Neural progenitor cell (in vitro differentiated cells): ENCODE results near the gene CHPF2. TPM values are rescaled to one million over a fixed set of nuclear protein-coding genes. Genes with fewer than 3 reads are reported as not detected.

Source experiments
- DNase-seq: peaks from one replicate; pipeline ENCODE4 v3.0.0-alpha.2; 2016; ENCODE audit warnings: low spot score
- H2AFZ ChIP-seq: fragments of 200-600 bp; sonication (generic); replicated peaks from 2 replicates; pipeline ENCODE4 v1.6.1; 2016; ENCODE audit warnings: antibody characterized with exemption
- H3F3A ChIP-seq: fragments of 200-600 bp; sonication (generic); 2 replicates; pipeline ENCODE4 v1.6.1; 2016; ENCODE audit warnings: antibody characterized with exemption, low read depth
- H3K27ac ChIP-seq: fragments of 200-600 bp; sonication (generic); 2 replicates; pipeline ENCODE4 v1.5.1; 2016; ENCODE audit warnings: mild to moderate bottlenecking
- H3K27me3 ChIP-seq: fragments of 200-600 bp; sonication (generic); 2 replicates; pipeline ENCODE4 v1.6.1; 2016; ENCODE audit warnings: mild to moderate bottlenecking, moderate library complexity
- H3K36me3 ChIP-seq: fragments of 200-600 bp; sonication (generic); 2 replicates; pipeline ENCODE4 v1.5.1; 2016
- H3K4me1 ChIP-seq: fragments of 200-600 bp; sonication (generic); 2 replicates; pipeline ENCODE4 v1.6.1; 2016; ENCODE audit warnings: mixed run types
- H3K4me2 ChIP-seq: fragments of 200-600 bp; sonication (generic); 2 replicates; pipeline ENCODE4 v1.6.1; 2016
- H3K4me3 ChIP-seq: fragments of 200-600 bp; sonication (generic); 2 replicates; pipeline ENCODE4 v1.5.1; 2016
- H3K79me2 ChIP-seq: fragments of 200-600 bp; sonication (generic); 2 replicates; pipeline ENCODE4 v1.6.1; 2016; ENCODE audit warnings: low read depth
- H3K9ac ChIP-seq: fragments of 200-600 bp; sonication (generic); 2 replicates; pipeline ENCODE4 v1.6.1; 2016
- H3K9me3 ChIP-seq: fragments of 200-600 bp; sonication (generic); 2 replicates; pipeline ENCODE4 v1.5.1; 2016; ENCODE audit warnings: low read depth
- H4K20me1 ChIP-seq: fragments of 200-600 bp; sonication (generic); 2 replicates; pipeline ENCODE4 v1.6.1; 2016; ENCODE audit warnings: low read depth
- H3K27ac Mint-ChIP-seq: 3 replicates; pipeline ENCODE4 v1.8.0; 2021; ENCODE audit warnings: mixed read lengths
- H3K27me3 Mint-ChIP-seq: 2 replicates; pipeline ENCODE4 v1.8.0; 2022; ENCODE audit warnings: low read depth, mild to moderate bottlenecking, inconsistent platforms, moderate library complexity, mixed read lengths; ENCODE audit not compliant: insufficient read depth
- H3K36me3 Mint-ChIP-seq: 3 replicates; pipeline ENCODE4 v1.8.0; 2021; ENCODE audit warnings: mixed read lengths
- H3K4me1 Mint-ChIP-seq: 3 replicates; pipeline ENCODE4 v1.8.0; 2021; ENCODE audit warnings: mixed read lengths
- H3K4me3 Mint-ChIP-seq: 3 replicates; pipeline ENCODE4 v1.8.0; 2021; ENCODE audit warnings: mild to moderate bottlenecking, moderate library complexity, mixed read lengths
- H3K9me3 Mint-ChIP-seq: 3 replicates; pipeline ENCODE4 v1.8.0; 2020; ENCODE audit warnings: mixed read lengths
- EZH2 ChIP-seq: fragments of 200-600 bp; sonication (generic); IDR thresholded peaks from 2 replicates; pipeline ENCODE4 v1.6.1; 2017; ENCODE audit warnings: antibody characterized with exemption, mild to moderate bottlenecking, moderate library complexity
- EZH2phosphoT487 ChIP-seq: fragments of 200-600 bp; sonication (generic); IDR thresholded peaks from 2 replicates; pipeline ENCODE4 v1.6.1; 2017; ENCODE audit warnings: antibody characterized with exemption
- total RNA-seq: library from RNA; depleted of rRNA; stranded (reverse); fragments of >200 nt; gene quantifications from 2 replicates; pipeline ENCODE4 v1.2.3, GENCODE V29; 2015; ENCODE audit warnings: low replicate concordance
- TF ChIP-seq, protein P1 (sequence below): fragments of 200-600 bp; sonication (generic); IDR thresholded peaks from 2 replicates; pipeline ENCODE4 v1.5.1; 2017; ENCODE audit warnings: antibody characterized with exemption, mild to moderate bottlenecking

Gene CHPF2
- total RNA-seq, 1 donor from 2014 or later: 8.8 TPM

DNA sequence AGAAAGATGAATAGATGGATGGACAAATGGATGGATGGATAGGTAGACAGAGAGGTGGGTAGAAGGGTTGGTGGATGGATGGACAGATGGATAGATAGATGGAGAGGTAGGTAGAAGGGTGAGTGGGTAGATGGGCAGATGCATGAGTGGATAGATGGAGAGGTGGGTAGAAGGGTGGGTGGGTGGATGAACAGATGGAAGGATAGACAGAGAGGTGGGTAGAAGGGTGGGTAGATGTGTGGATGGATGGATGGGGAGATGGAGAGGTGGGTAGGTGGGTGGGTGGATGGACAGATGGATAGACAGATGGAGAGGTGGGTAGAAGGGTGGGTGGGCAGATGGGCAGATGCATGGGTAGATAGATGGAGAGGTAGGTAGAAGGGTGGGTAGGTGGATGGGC is 34.4 kb upstream of the CHPF2 start:
- no peaks in the 10 kb centered on the region for H3K4me1 Mint-ChIP-seq
- Histone ChIP-seq H3K36me3 (no peaks in the 10 kb centered on the region), H3F3A (no peaks in the 10 kb centered on the region), H3K79me2 (no peaks in the 10 kb centered on the region), H3K9ac (no peak overlapping the region), H4K20me1 (no peaks in the 10 kb centered on the region), H2AFZ (no peak overlapping the region), H3K27ac (no peak overlapping the region), H3K4me3 (no peak overlapping the region), H3K4me1 (peaks cover 11% of the 10 kb centered on the region), H3K4me2 (no peak overlapping the region), H3K27me3 (peaks cover 12% of the 10 kb centered on the region), H3K9me3 (no peaks in the 10 kb centered on the region)
- DNase-seq: no peak
- H3K36me3 Mint-ChIP-seq: no peaks in the 10 kb centered on the region
- TF ChIP-seq EZH2: no peak
- TF ChIP-seq, protein P1, sequence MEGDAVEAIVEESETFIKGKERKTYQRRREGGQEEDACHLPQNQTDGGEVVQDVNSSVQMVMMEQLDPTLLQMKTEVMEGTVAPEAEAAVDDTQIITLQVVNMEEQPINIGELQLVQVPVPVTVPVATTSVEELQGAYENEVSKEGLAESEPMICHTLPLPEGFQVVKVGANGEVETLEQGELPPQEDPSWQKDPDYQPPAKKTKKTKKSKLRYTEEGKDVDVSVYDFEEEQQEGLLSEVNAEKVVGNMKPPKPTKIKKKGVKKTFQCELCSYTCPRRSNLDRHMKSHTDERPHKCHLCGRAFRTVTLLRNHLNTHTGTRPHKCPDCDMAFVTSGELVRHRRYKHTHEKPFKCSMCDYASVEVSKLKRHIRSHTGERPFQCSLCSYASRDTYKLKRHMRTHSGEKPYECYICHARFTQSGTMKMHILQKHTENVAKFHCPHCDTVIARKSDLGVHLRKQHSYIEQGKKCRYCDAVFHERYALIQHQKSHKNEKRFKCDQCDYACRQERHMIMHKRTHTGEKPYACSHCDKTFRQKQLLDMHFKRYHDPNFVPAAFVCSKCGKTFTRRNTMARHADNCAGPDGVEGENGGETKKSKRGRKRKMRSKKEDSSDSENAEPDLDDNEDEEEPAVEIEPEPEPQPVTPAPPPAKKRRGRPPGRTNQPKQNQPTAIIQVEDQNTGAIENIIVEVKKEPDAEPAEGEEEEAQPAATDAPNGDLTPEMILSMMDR: no peak
- no peak for TF ChIP-seq EZH2phosphoT487
- no peak overlapping the region for H3K27ac Mint-ChIP-seq
- H3K9me3 Mint-ChIP-seq: peaks cover 2% of the 10 kb centered on the region
- H3K27me3 Mint-ChIP-seq: peaks cover 8% of the 10 kb centered on the region
- H3K4me3 Mint-ChIP-seq: no peak overlapping the region

DNA sequence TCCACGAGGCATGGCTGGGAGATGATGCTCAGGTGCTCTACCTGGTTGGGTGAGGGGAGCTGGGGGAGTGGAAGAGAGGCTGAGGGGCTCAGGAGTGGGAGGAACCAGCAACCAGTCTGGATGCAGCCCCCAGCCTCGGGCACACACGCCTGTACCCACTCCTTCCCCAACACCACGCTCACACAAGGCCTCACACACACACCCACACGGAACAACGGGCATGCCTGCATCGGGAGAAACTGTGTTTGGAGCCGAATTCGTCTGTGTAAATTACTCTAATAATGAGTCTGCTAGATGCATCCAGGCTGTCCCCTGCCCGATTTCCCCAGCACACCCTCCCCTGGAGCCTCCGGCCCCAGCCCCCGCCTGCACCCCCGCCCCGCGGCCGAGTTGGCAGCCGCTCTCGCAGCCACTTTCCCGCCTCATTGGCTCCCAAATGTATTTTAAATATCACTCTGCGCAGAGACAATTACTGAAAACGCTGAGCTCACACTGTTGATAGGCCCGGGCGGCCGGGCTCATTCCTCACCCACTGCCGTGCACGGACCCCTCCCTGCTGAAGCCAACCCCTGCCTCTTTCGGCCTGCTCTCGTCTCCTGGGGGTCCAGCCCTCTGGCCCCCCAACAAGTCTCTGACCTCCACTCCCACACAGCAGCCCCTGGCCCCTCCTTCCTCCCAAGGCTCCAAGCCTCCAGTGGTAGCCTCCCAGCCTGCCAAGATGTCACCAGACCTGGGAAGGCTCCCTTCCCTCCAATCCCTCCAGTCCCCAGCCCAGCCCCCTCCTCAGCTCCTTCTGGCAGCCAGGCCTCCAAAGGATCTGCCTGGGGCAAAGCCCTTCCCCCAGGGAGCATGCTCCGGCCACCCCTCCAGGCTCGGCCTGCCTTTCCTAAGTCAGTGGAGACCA is 33.1 kb upstream of the CHPF2 start:
- peak overlapping the region; percentile 55 for H3K27ac Mint-ChIP-seq
- peaks cover 2% of the 10 kb centered on the region for H3K27me3 Mint-ChIP-seq
- Histone ChIP-seq H3K4me2 (peak overlapping the region; percentile 49), H3K9ac (no peak overlapping the region), H3K27me3 (peaks cover 16% of the 10 kb centered on the region), H3F3A (no peaks in the 10 kb centered on the region), H3K9me3 (no peaks in the 10 kb centered on the region), H3K79me2 (no peaks in the 10 kb centered on the region), H2AFZ (peak overlapping the region; percentile 93), H4K20me1 (no peaks in the 10 kb centered on the region), H3K36me3 (no peaks in the 10 kb centered on the region), H3K4me3 (no peak overlapping the region), H3K27ac (no peak overlapping the region), H3K4me1 (peaks cover 11% of the 10 kb centered on the region)
- TF ChIP-seq, protein P1: no peak
- TF ChIP-seq EZH2: no peak
- TF ChIP-seq EZH2phosphoT487: no peak
- peak; percentile 52 for DNase-seq
- H3K4me3 Mint-ChIP-seq: no peak overlapping the region
- no peaks in the 10 kb centered on the region for H3K36me3 Mint-ChIP-seq
- H3K9me3 Mint-ChIP-seq: peaks cover 2% of the 10 kb centered on the region
- no peaks in the 10 kb centered on the region for H3K4me1 Mint-ChIP-seq

DNA sequence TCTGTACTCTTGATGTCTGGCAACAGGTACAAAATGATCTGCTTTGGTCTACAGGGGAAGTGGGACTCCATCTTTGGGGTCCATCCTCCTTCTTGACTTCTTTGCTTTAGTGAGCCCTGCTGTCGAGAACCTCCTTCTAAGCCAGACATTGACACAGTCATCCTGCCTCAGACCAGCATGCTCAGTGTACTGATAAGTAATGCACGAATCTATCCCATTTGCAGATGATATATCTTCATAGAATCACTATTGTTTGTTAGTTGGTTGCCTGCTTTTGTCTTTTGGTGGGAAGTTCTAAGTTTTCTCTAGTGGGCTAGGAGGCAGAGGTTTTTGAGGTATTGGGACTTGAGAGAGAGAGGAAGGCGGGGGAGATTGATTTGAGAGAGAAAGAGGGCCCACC is 30.9 kb upstream of the CHPF2 start:
- Histone ChIP-seq H3K27ac (no peak overlapping the region), H3K4me3 (no peak overlapping the region), H3K27me3 (peaks cover 18% of the 10 kb centered on the region), H3K9ac (no peak overlapping the region), H3K79me2 (no peaks in the 10 kb centered on the region), H3K9me3 (no peaks in the 10 kb centered on the region), H3K36me3 (no peaks in the 10 kb centered on the region), H3K4me1 (peaks cover 11% of the 10 kb centered on the region), H3F3A (no peaks in the 10 kb centered on the region), H3K4me2 (no peak overlapping the region), H2AFZ (no peak overlapping the region), H4K20me1 (no peaks in the 10 kb centered on the region)
- Mint-ChIP-seq H3K27ac (no peak overlapping the region), H3K9me3 (peaks cover 2% of the 10 kb centered on the region), H3K4me3 (no peak overlapping the region), H3K27me3 (peaks cover 2% of the 10 kb centered on the region), H3K36me3 (no peaks in the 10 kb centered on the region), H3K4me1 (no peaks in the 10 kb centered on the region)
- no peak for DNase-seq
- no peak for TF ChIP-seq EZH2
- TF ChIP-seq, protein P1: no peak
